Activated naive CD8-positive, alpha-beta T cell treated with anti-CD3 and anti-CD28 coated beads, Interleukin-2, amount 50 U/mL, for 24 hours (primary cell): ENCODE results near the gene CEP68.

Experiments
- ATAC-seq: fragments of 150-1000 bp; cut with Tn5 transposase; one replicate; pipeline ENCODE4 v1.10.0; 2021
- DNase-seq: peaks from one replicate; pipeline ENCODE4 v3.0.0; 2021
- H3K27ac Mint-ChIP-seq: one replicate; pipeline ENCODE4 v1.8.0; 2021; ENCODE audit warnings: mild to moderate bottlenecking, mixed read lengths
- H3K27me3 Mint-ChIP-seq: one replicate; pipeline ENCODE4 v1.8.0; 2021; ENCODE audit warnings: mixed read lengths
- H3K36me3 Mint-ChIP-seq: one replicate; pipeline ENCODE4 v1.8.0; 2021; ENCODE audit warnings: low read depth, mixed read lengths
- H3K4me1 Mint-ChIP-seq: one replicate; pipeline ENCODE4 v1.8.0; 2021; ENCODE audit warnings: mixed read lengths
- H3K4me3 Mint-ChIP-seq: one replicate; pipeline ENCODE4 v1.8.0; 2021; ENCODE audit warnings: mild to moderate bottlenecking, moderate library complexity, mixed read lengths
- H3K9me3 Mint-ChIP-seq: one replicate; pipeline ENCODE4 v1.8.0; 2021; ENCODE audit warnings: mixed read lengths

The CEP68 gene

DNA sequence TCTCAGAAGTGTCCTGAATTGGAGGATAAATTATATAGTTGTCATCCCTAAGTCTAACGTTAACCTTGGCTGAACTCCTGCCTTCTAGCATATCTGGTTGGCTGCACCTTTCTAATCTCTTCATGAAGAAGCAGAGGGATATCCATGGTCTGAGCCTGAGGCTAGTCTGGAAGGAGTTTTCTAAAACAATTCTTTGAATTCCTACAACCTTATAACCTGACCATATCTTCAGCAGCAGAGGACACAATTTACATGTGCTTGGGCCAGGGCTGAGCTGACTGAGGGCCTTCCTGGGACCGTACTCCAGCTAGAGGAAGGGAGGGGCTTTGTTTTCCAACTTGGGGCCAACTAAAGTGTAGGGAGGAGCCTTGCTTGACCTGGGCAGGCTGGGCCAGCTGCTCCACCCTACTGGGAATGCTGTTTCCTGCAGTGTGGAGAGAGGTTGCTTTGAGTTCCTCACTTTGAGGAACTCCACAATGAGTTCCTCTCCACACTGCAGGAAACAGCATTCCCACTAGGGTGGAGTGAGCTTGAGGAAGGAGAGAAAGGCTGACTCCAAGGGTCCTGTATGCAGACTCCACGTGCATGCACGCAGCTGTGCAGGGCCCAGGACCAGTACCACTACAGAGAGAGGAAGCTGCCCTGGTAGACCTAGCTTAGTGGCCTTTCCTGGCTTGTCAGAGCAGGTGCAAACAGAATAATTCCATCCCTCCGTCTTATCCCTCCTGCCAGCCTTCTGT, 19.6 kb downstream of the CEP68 start:
- DNase-seq, result no peak
- no peak overlapping the region for H3K4me3 Mint-ChIP-seq

DNA sequence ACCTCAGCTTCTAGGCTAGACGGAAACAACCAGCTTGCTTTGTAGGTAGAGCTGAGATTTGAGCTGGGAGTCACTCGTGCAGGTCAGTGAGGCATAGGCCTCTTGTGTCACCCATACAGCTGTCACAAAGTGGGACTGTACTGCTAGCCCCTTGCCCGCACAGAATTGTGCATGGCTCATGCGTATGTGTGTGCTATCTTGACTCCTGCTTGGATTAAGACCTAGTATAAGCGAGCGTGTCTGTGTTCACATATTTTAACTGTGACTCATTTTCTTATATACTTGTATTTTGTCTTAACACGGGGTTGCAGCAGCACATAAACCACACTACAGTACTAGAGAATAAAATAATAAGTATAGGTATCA, 20.1 kb downstream of the CEP68 start:
- no peak for ATAC-seq
- Mint-ChIP-seq H3K36me3 (peaks cover 7% of the 10 kb centered on the region), H3K9me3 (no peaks in the 10 kb centered on the region), H3K27me3 (no peaks in the 10 kb centered on the region), H3K4me3 (no peak overlapping the region), H3K27ac (no peak overlapping the region), H3K4me1 (peaks cover 2% of the 10 kb centered on the region)
- DNase-seq, result no peak

More for the DNA sequence above, 19.6 kb downstream of the CEP68 start:
- Mint-ChIP-seq H3K9me3 (no peaks in the 10 kb centered on the region), H3K36me3 (peaks cover 8% of the 10 kb centered on the region), H3K4me1 (peaks cover 5% of the 10 kb centered on the region), H3K27ac (peak overlapping the region; percentile 49), H3K27me3 (no peaks in the 10 kb centered on the region)
- ATAC-seq, result no peak

DNA sequence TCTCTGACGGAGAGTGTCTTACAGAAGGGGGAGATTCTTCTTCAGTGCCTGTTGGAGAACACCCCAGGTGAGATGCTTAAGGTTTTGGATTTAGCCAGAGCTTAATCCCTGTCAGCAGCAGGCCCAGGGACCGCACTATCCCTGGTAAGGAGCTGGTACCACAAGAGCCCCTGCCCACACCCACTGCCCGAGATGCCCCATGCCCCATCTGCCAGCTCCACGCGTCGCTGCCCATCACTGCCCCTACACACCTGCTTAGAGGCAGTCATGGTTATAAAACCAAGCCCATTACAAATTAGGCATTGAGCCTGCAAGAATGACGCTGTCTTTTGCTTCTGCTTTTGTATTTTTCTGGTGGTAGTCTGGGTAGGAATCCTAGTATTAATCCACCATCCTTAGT, 21.7 kb downstream of the CEP68 start:
- DNase-seq (no peak), ATAC-seq (no peak)
- peaks cover 16% of the 10 kb centered on the region for H3K36me3 Mint-ChIP-seq
- no peak overlapping the region for H3K27ac Mint-ChIP-seq
- H3K27me3 Mint-ChIP-seq, result no peaks in the 10 kb centered on the region
- peaks cover 4% of the 10 kb centered on the region for H3K4me1 Mint-ChIP-seq
- no peak overlapping the region for H3K4me3 Mint-ChIP-seq
- H3K9me3 Mint-ChIP-seq, result no peaks in the 10 kb centered on the region

DNA sequence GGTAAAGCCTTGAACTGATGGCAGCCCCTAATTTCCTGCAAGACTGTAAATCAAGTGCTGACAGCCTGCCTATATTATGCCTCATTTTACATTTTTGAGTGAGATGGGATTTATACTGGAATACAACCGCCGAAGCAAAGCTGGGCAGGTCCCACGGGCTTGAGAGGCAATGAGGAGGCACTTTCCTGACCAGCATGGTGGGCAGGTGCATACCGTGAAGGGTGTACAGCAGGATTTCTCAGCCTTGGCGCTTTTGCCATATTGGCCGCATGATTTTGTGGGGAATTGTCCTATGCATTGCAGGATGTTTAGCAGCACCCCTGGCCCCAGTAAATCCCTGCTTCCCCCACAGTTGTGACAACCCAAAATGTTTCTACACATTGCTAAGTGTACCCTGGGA, 22.8 kb downstream of the CEP68 start:
- H3K4me1 Mint-ChIP-seq, result peaks cover 5% of the 10 kb centered on the region
- H3K27ac Mint-ChIP-seq, result no peak overlapping the region
- H3K27me3 Mint-ChIP-seq, result no peaks in the 10 kb centered on the region
- ATAC-seq (no peak), DNase-seq (no peak)
- no peak overlapping the region for H3K4me3 Mint-ChIP-seq
- no peaks in the 10 kb centered on the region for H3K9me3 Mint-ChIP-seq
- peaks cover 23% of the 10 kb centered on the region for H3K36me3 Mint-ChIP-seq

DNA sequence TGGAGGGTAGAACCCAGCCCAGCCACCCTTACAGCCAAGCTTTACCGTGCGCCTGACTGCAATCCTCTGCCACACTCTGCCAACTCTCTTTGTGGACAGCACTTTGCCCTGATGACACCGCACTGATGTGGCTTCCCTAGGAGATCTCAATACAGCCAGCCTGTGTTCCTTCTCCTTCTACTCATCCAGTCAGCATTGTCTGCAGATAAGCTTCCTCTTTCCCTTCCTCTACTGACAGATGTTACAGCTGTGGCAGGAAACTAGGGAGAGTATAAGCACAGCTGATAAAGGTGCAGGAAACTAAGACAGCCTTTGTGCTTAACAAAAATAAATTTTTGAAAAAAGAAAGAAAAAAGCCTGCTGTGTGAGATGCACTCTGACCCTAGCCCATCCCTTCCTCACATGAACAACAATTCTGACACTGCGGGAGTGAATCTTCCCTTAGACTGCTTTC, 25.0 kb downstream of the CEP68 start:
- H3K9me3 Mint-ChIP-seq, result no peaks in the 10 kb centered on the region
- ATAC-seq (no peak), DNase-seq (no peak)
- H3K4me1 Mint-ChIP-seq, result peaks cover 5% of the 10 kb centered on the region
- peaks cover 36% of the 10 kb centered on the region for H3K36me3 Mint-ChIP-seq
- no peak overlapping the region for H3K4me3 Mint-ChIP-seq
- no peaks in the 10 kb centered on the region for H3K27me3 Mint-ChIP-seq
- no peak overlapping the region for H3K27ac Mint-ChIP-seq

DNA sequence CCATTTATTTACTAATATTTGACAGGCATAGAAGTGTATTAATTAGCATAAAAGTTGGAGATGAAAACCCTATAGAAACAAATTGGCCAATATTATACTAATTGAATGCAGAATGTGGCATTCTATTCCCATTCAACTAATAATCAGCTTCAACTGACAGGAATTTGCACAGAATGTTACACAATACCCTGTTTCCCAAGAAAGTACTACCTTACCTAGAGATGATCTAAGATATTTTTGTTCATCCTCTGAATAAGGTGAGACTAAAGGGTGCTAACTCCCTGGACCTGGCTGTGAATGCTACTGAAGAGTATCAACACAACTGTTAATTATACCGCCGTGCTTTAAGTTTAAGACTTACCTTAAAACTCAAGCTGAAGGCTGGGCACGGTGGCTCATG, 28.9 kb downstream of the CEP68 start:
- peaks cover 50% of the 10 kb centered on the region for H3K36me3 Mint-ChIP-seq
- ATAC-seq, result no peak
- no peak overlapping the region for H3K27ac Mint-ChIP-seq
- no peak overlapping the region for H3K4me3 Mint-ChIP-seq
- DNase-seq, result no peak
- H3K9me3 Mint-ChIP-seq, result no peaks in the 10 kb centered on the region
- H3K4me1 Mint-ChIP-seq, result peaks cover 5% of the 10 kb centered on the region
- no peaks in the 10 kb centered on the region for H3K27me3 Mint-ChIP-seq

DNA sequence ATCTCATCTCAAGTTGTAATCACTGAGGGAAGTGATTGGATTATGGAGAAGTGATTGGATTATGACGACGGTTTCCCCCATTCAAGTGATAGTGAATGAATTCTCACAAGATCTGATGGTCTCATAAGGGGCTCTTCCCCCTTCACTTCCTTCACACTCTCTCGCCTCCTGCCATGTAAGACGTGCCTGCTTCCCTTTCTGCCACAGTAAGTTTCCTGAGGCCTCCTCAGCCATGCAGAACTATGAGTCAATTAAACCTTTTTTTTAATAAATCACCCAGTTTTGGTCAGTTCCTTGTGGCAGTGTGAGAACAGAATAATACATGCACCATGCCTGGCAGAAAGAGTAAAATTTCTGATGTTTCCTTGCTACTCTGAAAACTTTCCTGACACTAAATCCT, 36.6 kb downstream of the CEP68 start:
- H3K36me3 Mint-ChIP-seq, result peaks cover 47% of the 10 kb centered on the region

DNA sequence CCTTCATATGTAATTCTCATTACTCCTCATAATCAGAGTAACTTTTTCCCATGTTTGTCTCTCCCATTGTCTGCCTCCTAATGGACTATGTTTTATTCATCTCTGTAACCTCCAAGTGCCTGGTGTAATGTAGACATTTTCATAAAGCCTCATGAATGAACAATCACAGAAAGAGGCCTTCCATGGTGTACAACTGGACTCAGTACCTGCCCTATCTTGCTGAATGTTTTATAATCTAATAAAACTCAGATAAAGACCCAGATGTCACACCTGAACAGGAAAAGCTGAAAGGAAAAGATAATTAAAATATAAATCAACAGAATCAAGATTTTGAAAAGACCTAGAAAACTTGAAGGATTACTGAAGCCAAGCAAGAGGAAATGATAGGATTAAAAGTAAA, 37.0 kb downstream of the CEP68 start:
- Mint-ChIP-seq H3K27ac (peak overlapping the region; percentile 67), H3K27me3 (no peaks in the 10 kb centered on the region), H3K36me3 (peaks cover 47% of the 10 kb centered on the region), H3K4me1 (peaks cover 8% of the 10 kb centered on the region), H3K4me3 (no peak overlapping the region), H3K9me3 (no peaks in the 10 kb centered on the region)
- ATAC-seq, result no peak
- no peak for DNase-seq

More for the DNA sequence above, 36.6 kb downstream of the CEP68 start:
- peaks cover 8% of the 10 kb centered on the region for H3K4me1 Mint-ChIP-seq
- H3K27ac Mint-ChIP-seq, result peak overlapping the region; percentile 67
- H3K27me3 Mint-ChIP-seq, result no peaks in the 10 kb centered on the region
- DNase-seq (no peak), ATAC-seq (no peak)
- no peaks in the 10 kb centered on the region for H3K9me3 Mint-ChIP-seq
- no peak overlapping the region for H3K4me3 Mint-ChIP-seq

DNA sequence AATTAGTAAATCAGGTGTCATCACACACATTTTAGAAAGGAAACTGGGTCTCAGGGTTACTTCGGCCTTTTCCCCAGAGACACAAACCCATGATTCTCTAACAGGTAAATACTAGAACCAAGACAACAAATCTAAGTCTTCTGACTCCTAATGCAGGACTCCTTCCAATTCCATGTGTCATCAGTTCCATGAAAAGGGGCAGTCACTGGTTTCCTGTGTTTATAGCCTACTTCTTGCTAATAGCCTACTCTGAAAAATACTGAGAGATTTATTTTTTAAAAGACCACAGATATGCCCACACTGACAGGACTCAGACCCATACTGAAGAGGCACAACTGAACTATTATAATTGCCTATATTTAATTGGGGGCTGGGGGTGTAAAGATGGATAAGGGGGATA, 40.7 kb downstream of the CEP68 start:
- peaks cover 43% of the 10 kb centered on the region for H3K36me3 Mint-ChIP-seq
- no peaks in the 10 kb centered on the region for H3K9me3 Mint-ChIP-seq
- H3K27me3 Mint-ChIP-seq, result no peaks in the 10 kb centered on the region
- DNase-seq (no peak), ATAC-seq (no peak)
- peaks cover 13% of the 10 kb centered on the region for H3K4me1 Mint-ChIP-seq
- H3K27ac Mint-ChIP-seq, result peak overlapping the region; percentile 0
- no peak overlapping the region for H3K4me3 Mint-ChIP-seq

DNA sequence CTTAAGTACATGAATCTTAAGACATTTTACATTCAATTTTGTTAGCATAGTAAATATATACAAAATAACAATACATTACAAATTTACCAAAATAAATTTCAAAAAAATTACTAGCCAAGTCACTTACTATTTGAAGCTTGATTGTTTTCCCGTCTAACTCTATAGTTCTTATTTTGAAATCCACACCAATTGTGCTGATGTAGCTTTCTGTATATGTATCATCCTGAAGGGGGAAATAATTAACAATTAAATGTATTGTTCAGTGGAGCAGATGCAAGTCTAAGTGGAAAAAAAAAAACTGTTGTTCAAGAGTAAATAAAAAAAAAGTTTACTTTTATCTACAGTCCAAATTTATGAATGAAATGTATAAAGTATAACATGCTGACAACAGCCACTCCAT, 41.6 kb downstream of the CEP68 start:
- ATAC-seq, result no peak
- H3K4me3 Mint-ChIP-seq, result no peak overlapping the region
- no peaks in the 10 kb centered on the region for H3K9me3 Mint-ChIP-seq
- peaks cover 40% of the 10 kb centered on the region for H3K36me3 Mint-ChIP-seq
- no peaks in the 10 kb centered on the region for H3K27me3 Mint-ChIP-seq
- peaks cover 11% of the 10 kb centered on the region for H3K4me1 Mint-ChIP-seq
- no peak for DNase-seq
- H3K27ac Mint-ChIP-seq, result no peak overlapping the region

DNA sequence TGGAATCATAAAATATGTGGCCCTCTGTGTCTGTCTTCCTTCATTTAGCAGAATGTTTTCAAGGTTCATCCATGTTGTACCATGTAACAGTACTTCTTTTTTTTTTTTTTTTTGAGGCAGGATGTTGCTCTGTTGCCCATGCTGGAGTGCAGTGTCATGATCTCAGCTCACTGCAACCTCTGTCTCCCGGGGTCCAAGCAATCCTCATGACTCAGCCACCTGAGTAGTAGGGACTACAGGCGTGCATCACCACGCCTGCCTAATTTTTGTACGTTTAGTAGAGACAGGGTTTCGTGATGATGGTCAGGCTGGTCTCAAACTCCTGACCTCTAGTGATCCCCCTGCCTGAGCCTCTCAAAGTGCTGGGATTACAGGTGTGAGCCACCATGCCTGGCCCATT, 42.5 kb downstream of the CEP68 start:
- Mint-ChIP-seq H3K4me1 (peaks cover 5% of the 10 kb centered on the region), H3K27me3 (no peaks in the 10 kb centered on the region), H3K4me3 (no peak overlapping the region), H3K27ac (no peak overlapping the region), H3K9me3 (no peaks in the 10 kb centered on the region), H3K36me3 (peaks cover 35% of the 10 kb centered on the region)
- ATAC-seq (no peak), DNase-seq (no peak)

DNA sequence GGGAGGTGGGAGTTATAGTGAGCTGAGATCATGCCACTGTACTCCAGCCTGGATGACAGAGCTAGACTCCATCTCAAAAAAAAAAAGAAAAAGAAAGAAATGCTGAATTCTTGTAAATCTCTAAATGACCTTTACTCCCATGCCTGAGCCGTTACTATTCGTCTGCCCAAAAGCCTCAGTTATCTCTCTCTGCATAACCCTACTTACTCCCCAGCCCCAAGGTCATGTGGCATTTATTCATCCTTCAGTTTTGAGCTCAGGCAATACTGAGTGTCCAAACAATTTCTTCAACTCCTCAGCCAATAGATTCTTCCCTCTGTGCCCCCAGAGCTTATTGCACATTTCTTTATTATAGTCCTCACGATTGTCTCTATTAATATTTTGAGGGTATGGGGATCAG, 44.9 kb downstream of the CEP68 start:
- no peak for DNase-seq
- Mint-ChIP-seq H3K4me3 (no peak overlapping the region), H3K4me1 (peaks cover 7% of the 10 kb centered on the region), H3K36me3 (peaks cover 30% of the 10 kb centered on the region), H3K9me3 (no peaks in the 10 kb centered on the region), H3K27ac (no peak overlapping the region), H3K27me3 (no peaks in the 10 kb centered on the region)
- no peak for ATAC-seq

DNA sequence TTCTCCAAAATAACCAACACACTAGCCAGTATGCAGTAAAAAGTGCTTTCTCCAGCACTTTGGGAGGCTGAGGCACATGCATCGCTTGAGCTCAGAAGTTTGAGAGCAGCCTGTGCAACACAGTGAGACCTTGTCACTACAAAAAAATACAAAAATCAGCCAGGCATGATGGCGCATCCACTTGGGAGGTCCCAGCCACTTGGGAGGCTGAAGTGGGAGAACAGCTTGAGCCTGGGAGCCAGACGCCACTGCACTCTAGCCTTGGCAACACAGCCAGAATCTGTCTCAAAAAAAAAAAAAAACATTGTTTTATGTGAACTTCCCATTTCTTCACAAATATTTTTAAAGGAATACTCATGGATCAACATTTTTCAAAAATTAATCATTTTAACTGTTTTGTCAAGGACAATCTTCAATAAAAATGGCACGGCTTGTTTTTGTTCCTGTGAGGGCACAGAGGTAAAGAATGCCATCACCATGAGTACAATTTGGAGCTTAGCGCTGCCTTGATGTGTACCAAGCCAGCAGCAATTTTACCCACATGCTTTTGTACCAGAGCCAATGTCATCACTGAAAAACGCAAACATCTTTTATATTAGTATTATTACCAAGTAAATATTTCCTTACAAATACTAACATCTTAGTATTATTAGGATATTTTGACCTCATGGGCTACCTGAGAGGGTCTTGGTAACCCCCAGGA, 46.9 kb downstream of the CEP68 start:
- no peak for DNase-seq
- H3K27me3 Mint-ChIP-seq, result no peaks in the 10 kb centered on the region
- H3K27ac Mint-ChIP-seq, result no peak overlapping the region
- H3K36me3 Mint-ChIP-seq, result peaks cover 22% of the 10 kb centered on the region
- H3K4me3 Mint-ChIP-seq, result no peak overlapping the region
- peaks cover 10% of the 10 kb centered on the region for H3K4me1 Mint-ChIP-seq
- no peaks in the 10 kb centered on the region for H3K9me3 Mint-ChIP-seq
- no peak for ATAC-seq

DNA sequence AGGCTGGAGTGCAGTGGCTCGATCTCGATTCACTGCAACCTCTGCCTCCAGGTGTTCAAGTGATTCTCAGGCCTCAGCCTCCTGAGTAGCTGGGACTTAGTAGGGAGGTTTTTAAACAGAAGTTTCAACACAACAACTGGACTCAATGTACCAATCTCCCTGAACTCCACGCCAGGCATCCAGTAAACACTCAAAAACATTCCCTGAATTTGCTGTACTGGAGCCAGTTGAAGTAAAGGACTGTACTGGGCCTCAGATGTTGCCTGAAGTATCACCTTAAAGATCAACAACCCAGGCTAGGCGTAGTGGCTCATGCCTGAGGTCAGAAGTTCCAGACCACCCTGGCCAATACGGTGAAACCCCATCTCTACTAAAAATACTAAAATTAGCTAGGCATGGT, 51.3 kb downstream of the CEP68 start:
- Mint-ChIP-seq H3K9me3 (no peaks in the 10 kb centered on the region), H3K4me3 (no peak overlapping the region), H3K27ac (no peak overlapping the region), H3K27me3 (no peaks in the 10 kb centered on the region), H3K4me1 (peaks cover 22% of the 10 kb centered on the region), H3K36me3 (peaks cover 17% of the 10 kb centered on the region)
- DNase-seq (no peak), ATAC-seq (no peak)

DNA sequence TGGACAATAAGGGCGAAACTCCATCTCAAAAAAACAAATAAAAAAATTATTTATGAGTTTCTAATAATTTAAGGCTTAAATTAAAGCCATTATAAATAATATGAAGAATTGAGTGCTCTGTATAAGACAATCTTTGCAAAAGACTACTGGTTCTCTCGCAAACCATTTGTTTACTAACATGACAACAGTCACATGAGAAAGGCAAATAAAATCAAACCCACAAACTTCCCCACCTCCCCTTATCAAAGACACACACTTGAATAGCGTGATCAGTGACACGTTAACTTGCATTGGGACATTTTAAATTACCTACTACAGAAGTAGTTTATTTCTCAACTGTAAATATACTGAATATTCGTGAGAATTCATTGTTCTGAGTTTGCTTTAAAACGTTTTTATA, 52.6 kb downstream of the CEP68 start:
- no peak for ATAC-seq
- Mint-ChIP-seq H3K9me3 (no peaks in the 10 kb centered on the region), H3K4me1 (peaks cover 32% of the 10 kb centered on the region), H3K27me3 (no peaks in the 10 kb centered on the region), H3K27ac (no peak overlapping the region), H3K36me3 (peaks cover 17% of the 10 kb centered on the region), H3K4me3 (no peak overlapping the region)
- DNase-seq, result no peak
